Gastrocnemius medialis (tissue), 4 donors: Measurements from ENCODE around the gene ZNRF4. TPM values are rescaled to one million over a fixed set of nuclear protein-coding genes. Genes with fewer than 3 reads are reported as not detected.

ENCODE experiments used
- ATAC-seq, 2 donors: fragments of 150-250 bp; one replicate each; pipeline ENCODE4 v1.9.1; 2016
- DNase-seq, 2 donors: peaks; one replicate each; pipeline ENCODE4 v3.0.0-alpha.2; 2019
- H3K27ac ChIP-seq, 4 donors: fragments of 200-600 bp; sonication (generic); 1 replicate in 1 of 4; 2 replicates in 3 of 4; pipeline ENCODE4 v1.5.1; 2016 to 2018; ENCODE audit warnings: mild to moderate bottlenecking in 2 of 4, moderate library complexity in 1 of 4
- H3K27me3 ChIP-seq, 3 donors: fragments of 200-600 bp; sonication (generic) in 2 of 3; 1 replicate in 1 of 3; 2 replicates in 2 of 3; pipeline versions ENCODE4 v1.5.1 to v1.6.0; 2016 to 2019; ENCODE audit warnings: mild to moderate bottlenecking in 1 of 3, moderate library complexity in 1 of 3
- H3K36me3 ChIP-seq, 2 donors: fragments of 200-600 bp; sonication (generic) in 1 of 2; one replicate each; pipeline ENCODE4 v1.5.1; 2017 to 2018
- H3K4me1 ChIP-seq, 2 donors: fragments of 200-600 bp; sonication (generic) in 1 of 2; one replicate each; pipeline ENCODE4 v1.5.1; 2016 to 2017; ENCODE audit warnings: mild to moderate bottlenecking in 2 of 2
- H3K4me3 ChIP-seq, 4 donors: fragments of 200-600 bp; sonication (generic) in 3 of 4; 1 replicate in 1 of 4; 2 replicates in 3 of 4; pipeline ENCODE4 v1.5.1; 2016 to 2019; ENCODE audit warnings: mild to moderate bottlenecking in 2 of 4
- H3K9me3 ChIP-seq, 3 donors: fragments of 200-600 bp; sonication (generic) in 2 of 3; 1 replicate in 1 of 3; 2 replicates in 2 of 3; pipeline ENCODE4 v1.5.1; 2016 to 2019
- CTCF ChIP-seq, 5 experiments: fragments of 450-650 bp in 3 of 5; fragments of 200-600 bp in 2 of 5; sonication (generic) in 2 of 5; IDR thresholded peaks in 4 of 5; conservative IDR thresholded peaks in 1 of 5; 1 replicate in 4 of 5; 2 replicates in 1 of 5; pipeline ENCODE4 v1.5.1; 2016 to 2019; ENCODE audit warnings: antibody characterized with exemption in 5 of 5, mild to moderate bottlenecking in 3 of 5, moderate library complexity in 3 of 5
- POLR2A ChIP-seq, 2 donors: fragments of 450-650 bp; IDR thresholded peaks; one replicate each; pipeline ENCODE4 v1.6.1; 2017; ENCODE audit warnings: antibody characterized with exemption in 2 of 2, mild to moderate bottlenecking in 2 of 2, moderate library complexity in 2 of 2
- in situ Hi-C, 4 donors: fragments of 200-750 bp; cut with MboI; loops; one replicate each; pipeline versions ENCODE4 v1.15.0 to v1.8.0; 2017; ENCODE audit warnings: low sequenced_read_pairs in 4 of 4
- intact Hi-C: fragments of 100-400 bp; cut with DNase I; formaldehyde crosslinking; loops from one replicate; pipeline ENCODE4 v1.15.1; 2023; ENCODE audit warnings: low total_unique reads
- total RNA-seq, 4 donors: library from RNA; depleted of rRNA; stranded (reverse); fragments of >200 nt; gene quantifications; one replicate each; pipeline versions ENCODE4 v1.1.0 to v1.2.3, GENCODE V29; 2016

Gene ZNRF4
- total RNA-seq, 4 donors from 2014 or later: not detected

- H3K9me3 ChIP-seq: no peaks in the 10 kb centered on the region
- in situ Hi-C loops (no loop called here), intact Hi-C loops (no loop called here)
- H3K36me3 ChIP-seq: no peaks in the 10 kb centered on the region
- DNase-seq (no peak), ATAC-seq (no peak)
- peaks cover 16 to 31% (median 27%) of the 10 kb centered on the region in 3 donors for H3K27me3 ChIP-seq
- no peaks in the 10 kb centered on the region for H3K4me1 ChIP-seq
- H3K4me3 ChIP-seq: no peak overlapping the region
- TF ChIP-seq POLR2A (IDR thresholded peaks at IDR 0.05) (no peak), CTCF (IDR thresholded peaks at IDR 0.05 in 4 of 5, conservative IDR thresholded peaks at IDR 0.05 in 1 of 5) (no peak)
- no peak overlapping the region for H3K27ac ChIP-seq
Measured at GRCh38 chr19:5418677-5419076, 36.5 kb upstream of the ZNRF4 start.

GRCh38 chr19:5420953-5421352 lies 34.3 kb upstream of the ZNRF4 start:
- H3K27me3 ChIP-seq: peaks cover 20 to 31% (median 27%) of the 10 kb centered on the region in 3 donors
- no peak for ATAC-seq
- H3K36me3 ChIP-seq: no peaks in the 10 kb centered on the region
- TF ChIP-seq CTCF (IDR thresholded peaks at IDR 0.05 in 4 of 5, conservative IDR thresholded peaks at IDR 0.05 in 1 of 5) (no peak), POLR2A (IDR thresholded peaks at IDR 0.05) (no peak)
- intact Hi-C loops: no loop called here
- no peaks in the 10 kb centered on the region for H3K9me3 ChIP-seq
- in situ Hi-C loops: no loop called here
- H3K4me3 ChIP-seq: no peak overlapping the region
- H3K27ac ChIP-seq: no peak overlapping the region
- no peaks in the 10 kb centered on the region for H3K4me1 ChIP-seq
- no peak for DNase-seq

GRCh38 chr19:5423567-5424125 lies 31.6 kb upstream of the ZNRF4 start:
- no peaks in the 10 kb centered on the region for H3K4me1 ChIP-seq
- peaks cover 10 to 15% (median 13%) of the 10 kb centered on the region in 3 donors for H3K27me3 ChIP-seq
- H3K36me3 ChIP-seq: no peaks in the 10 kb centered on the region
- H3K9me3 ChIP-seq: no peaks in the 10 kb centered on the region
- intact Hi-C loops: no loop called here
- DNase-seq: no peak
- TF ChIP-seq POLR2A (IDR thresholded peaks at IDR 0.05) (no peak), CTCF (IDR thresholded peaks at IDR 0.05 in 4 of 5, conservative IDR thresholded peaks at IDR 0.05 in 1 of 5) (no peak)
- H3K27ac ChIP-seq: no peak overlapping the region
- ATAC-seq: no peak
- in situ Hi-C loops: no loop called here
- H3K4me3 ChIP-seq: no peak overlapping the region

- Histone ChIP-seq H3K36me3 (no peaks in the 10 kb centered on the region), H3K4me1 (no peaks in the 10 kb centered on the region), H3K4me3 (no peak overlapping the region), H3K27me3 (peaks cover 4 to 8% (median 8%) of the 10 kb centered on the region in 3 donors), H3K27ac (no peak overlapping the region), H3K9me3 (no peaks in the 10 kb centered on the region)
- no peak for ATAC-seq
- intact Hi-C loops (no loop called here), in situ Hi-C loops (no loop called here)
- no peak for TF ChIP-seq CTCF (IDR thresholded peaks at IDR 0.05 in 4 of 5, conservative IDR thresholded peaks at IDR 0.05 in 1 of 5)
- TF ChIP-seq POLR2A (IDR thresholded peaks at IDR 0.05): no peak
- DNase-seq: no peak
Measured at GRCh38 chr19:5424192-5424973, 30.8 kb upstream of the ZNRF4 start.
